ENCODE results near the gene FMNL2. TPM values are rescaled to one million over a fixed set of nuclear protein-coding genes. Genes with fewer than 3 reads are reported as not detected.
A peak's percentile ranks its signal among the peaks of the same experiment; 100 is the strongest.

Gene FMNL2
- total RNA-seq (10 to 100 TPM in 2 of 9 donors, 1 to 10 TPM in 7; 4.7 to 19.4 (median 5.5) TPM), polyA plus RNA-seq (1 to 10 TPM; 5.1 to 6.7 TPM)
- long read RNA-seq, donor 1, partial matches to known transcripts = 0 of 2 reads
- long read RNA-seq, donor 1, other reads (novel, unspliced or antisense) = 2 of 2 reads
- long read RNA-seq, donor 2, partial matches to known transcripts = 1 of 2 reads
- long read RNA-seq, donor 2, other reads (novel, unspliced or antisense) = 1 of 2 reads
- long read RNA-seq, donor 3, partial matches to known transcripts = 3 of 3 reads
- long read RNA-seq, donor 3, other reads (novel, unspliced or antisense) = 0 of 3 reads

DNA sequence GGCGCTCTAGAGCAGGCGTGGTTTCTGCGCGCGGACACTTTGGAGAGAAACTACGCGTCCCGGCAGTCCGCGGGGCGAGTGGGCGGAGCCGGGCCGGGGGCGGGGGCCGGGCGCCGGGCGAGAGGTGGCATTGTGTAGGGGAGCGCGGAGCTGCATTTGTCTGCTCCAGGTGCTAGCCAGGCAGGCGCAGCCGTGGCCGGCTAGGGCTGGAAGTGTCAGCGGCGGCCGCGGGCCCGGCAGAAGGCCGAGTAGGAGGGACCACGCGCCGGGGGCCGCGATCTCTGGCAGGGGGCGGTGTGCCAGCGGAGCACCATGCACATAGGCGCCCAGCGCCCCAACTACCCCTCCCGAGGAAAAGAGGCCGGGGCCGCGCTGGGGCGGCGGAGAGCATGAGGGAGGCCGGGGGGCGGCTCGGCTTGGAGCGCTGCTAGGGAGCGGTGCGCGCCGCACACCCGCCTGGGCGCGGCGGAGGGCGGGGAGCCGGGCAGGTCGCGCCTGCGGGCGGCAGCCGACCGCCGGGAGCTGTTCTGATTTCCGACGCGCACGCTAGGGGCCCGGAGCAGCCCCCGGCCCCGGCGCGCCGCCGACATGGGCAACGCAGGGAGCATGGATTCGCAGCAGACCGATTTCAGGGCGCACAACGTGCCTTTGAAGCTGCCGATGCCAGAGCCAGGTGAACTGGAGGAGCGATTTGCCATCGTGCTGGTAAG is at the start of gene FMNL2:
Gene FMNL2, plus strand, starts transcription at position 159 of the 710 bp plus-strand sequence.
- no peaks in the 10 kb centered on the region for H3K27me3 ChIP-seq
- TF ChIP-seq CTCF (IDR thresholded peaks at IDR 0.05) (peak in 7 of 12 donors; percentile 8 to 46 (median 13)), POLR2A (IDR thresholded peaks at IDR 0.05) (peak in 1 of 2 donors; percentile 74)
- H3K9me3 ChIP-seq = no peaks in the 10 kb centered on the region
- H3K4me1 ChIP-seq = peaks cover 0 to 31% (median 10%) of the 10 kb centered on the region in 12 donors
- no peaks in the 10 kb centered on the region for H3K36me3 ChIP-seq
- peak within 1 kb of the TSS; percentile 73 to 99 (median 94) for H3K4me3 ChIP-seq
- intact Hi-C loops (cut with DNase I) = loop anchor here in 9 of 10 donors (2.0 to 10.0 kb wide), 16 partner anchors 70 to 300 kb away; partner anchors contain the start of gene STAM2 (in 1 of the 9)
- H3K27ac ChIP-seq = peak within 1 kb of the TSS; percentile 63 to 86 (median 79)
- ATAC-seq (peak; percentile 81 to 96 (median 94)), DNase-seq (peak; percentile 84 to 90 (median 86))
- 0 to 1% (median 0%) methylated on average over 6 to 85 of the region's 85 CpGs for WGBS, 4 donors

DNA sequence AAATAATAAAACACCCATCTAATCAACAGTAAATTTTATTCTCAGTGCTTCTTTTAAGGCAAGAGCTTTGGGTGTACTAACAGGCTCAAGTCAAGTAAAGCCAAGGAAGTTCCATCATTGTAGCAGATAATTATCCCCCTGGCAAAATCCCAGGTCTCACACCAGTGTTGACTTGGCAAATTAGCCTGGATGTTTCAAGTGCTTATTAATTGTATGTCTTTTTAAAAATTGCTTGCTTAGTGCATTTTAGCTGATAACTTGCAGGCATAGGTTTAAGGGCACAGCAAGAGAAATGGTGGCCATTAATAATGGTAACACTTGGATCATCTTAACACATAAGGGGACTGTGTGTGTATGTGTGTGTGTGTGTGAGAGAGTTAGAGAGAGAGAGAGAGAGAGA is 42.0 kb upstream of the FMNL2 start:
- Histone ChIP-seq H3K27ac (no peak overlapping the region), H3K9me3 (no peaks in the 10 kb centered on the region), H3K36me3 (no peaks in the 10 kb centered on the region), H3K27me3 (no peaks in the 10 kb centered on the region), H3K4me1 (no peaks in the 10 kb centered on the region), H3K4me3 (no peak overlapping the region)
- DNase-seq = no peak
- ATAC-seq = no peak
- no peak for TF ChIP-seq POLR2A (IDR thresholded peaks at IDR 0.05)
- TF ChIP-seq CTCF (IDR thresholded peaks at IDR 0.05) = no peak
- intact Hi-C loops (cut with DNase I) = loop anchor here in 1 of 10 donors (10.0 kb wide), 1 partner anchor 48 kb away; no protein-coding TSS in a partner anchor

GRCh38 chr2:152297715-152298114 is 37.3 kb upstream of the FMNL2 start:
- H3K27ac ChIP-seq = no peak overlapping the region
- TF ChIP-seq CTCF (IDR thresholded peaks at IDR 0.05) (no peak), POLR2A (IDR thresholded peaks at IDR 0.05) (no peak)
- peaks cover 0 to 4% (median 0%) of the 10 kb centered on the region in 9 donors for H3K27me3 ChIP-seq
- no peaks in the 10 kb centered on the region for H3K36me3 ChIP-seq
- no peak overlapping the region for H3K4me3 ChIP-seq
- no peak for DNase-seq
- intact Hi-C loops (cut with DNase I) = loop anchor here in 1 of 10 donors (10.0 kb wide), 1 partner anchor 53 kb away; no protein-coding TSS in a partner anchor
- WGBS, 4 donors = 91 to 100% (median 96%) methylated on average over 2 of the region's 2 CpGs
- H3K9me3 ChIP-seq = no peaks in the 10 kb centered on the region
- no peaks in the 10 kb centered on the region for H3K4me1 ChIP-seq
- no peak for ATAC-seq

DNA sequence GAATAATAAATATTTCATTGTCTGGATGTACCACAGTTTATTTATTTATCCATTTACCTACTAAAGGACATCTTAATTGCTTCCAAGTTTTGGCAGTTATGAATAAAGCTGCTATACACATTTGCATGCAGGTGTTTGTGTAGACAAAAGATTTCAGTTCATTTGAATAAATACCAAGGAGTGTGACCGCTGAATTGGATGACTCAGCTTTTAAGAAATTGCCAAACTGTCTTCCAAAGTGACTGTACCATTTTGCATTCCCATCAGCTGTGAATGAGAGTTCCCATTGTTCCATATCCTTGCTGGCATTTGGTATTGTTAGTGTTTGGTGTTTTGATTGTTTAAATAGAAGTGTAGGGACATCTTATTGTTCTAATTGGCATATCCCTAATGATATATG is 36.2 kb upstream of the FMNL2 start:
- no peaks in the 10 kb centered on the region for H3K4me1 ChIP-seq
- H3K4me3 ChIP-seq = no peak overlapping the region
- intact Hi-C loops (cut with DNase I) = loop anchor here in 1 of 10 donors (10.0 kb wide), 1 partner anchor 54 kb away; no protein-coding TSS in a partner anchor
- DNase-seq = no peak
- H3K36me3 ChIP-seq = no peaks in the 10 kb centered on the region
- peaks cover 0 to 4% (median 0%) of the 10 kb centered on the region in 9 donors for H3K27me3 ChIP-seq
- H3K27ac ChIP-seq = no peak overlapping the region
- ATAC-seq = no peak
- 74 to 87% (median 86%) methylated on average over 1 of the region's 1 CpG for WGBS, 4 donors
- no peaks in the 10 kb centered on the region for H3K9me3 ChIP-seq
- TF ChIP-seq POLR2A (IDR thresholded peaks at IDR 0.05) (no peak), CTCF (IDR thresholded peaks at IDR 0.05) (no peak)

Data from heart left ventricle (tissue), 16 donors.